Suprapubic skin (tissue), 4 donors: Measurements from ENCODE around the gene ST8SIA4. TPM values are rescaled to one million over a fixed set of nuclear protein-coding genes. Genes with fewer than 3 reads are reported as not detected.

Experiments used
- DNase-seq, 2 donors: peaks; one replicate each; pipeline ENCODE4 v3.0.0-alpha.2; 2019; ENCODE audit warnings: low spot score in 2 of 2
- H3K27ac ChIP-seq: fragments of 200-600 bp; sonication (generic); one replicate; pipeline ENCODE4 v1.5.1; 2019
- H3K27me3 ChIP-seq: fragments of 200-600 bp; sonication (generic); one replicate; pipeline ENCODE4 v1.5.1; 2019
- H3K36me3 ChIP-seq: fragments of 200-600 bp; sonication (generic); one replicate; pipeline ENCODE4 v1.5.1; 2019
- H3K4me1 ChIP-seq: fragments of 200-600 bp; sonication (generic); one replicate; pipeline ENCODE4 v1.5.1; 2019
- H3K4me3 ChIP-seq: fragments of 200-600 bp; sonication (generic); one replicate; pipeline ENCODE4 v1.5.1; 2019; ENCODE audit warnings: mild to moderate bottlenecking
- H3K9me3 ChIP-seq: fragments of 200-600 bp; sonication (generic); one replicate; pipeline ENCODE4 v1.5.1; 2019
- EP300 ChIP-seq: sonication (generic); formaldehyde crosslinking; IDR thresholded peaks from one replicate; pipeline ENCODE4 v1.6.1; 2017; ENCODE audit warnings: antibody characterized with exemption
- POLR2A ChIP-seq, 2 donors: fragments of 450-650 bp; IDR thresholded peaks; one replicate each; pipeline ENCODE4 v1.6.1; 2017; ENCODE audit warnings: antibody characterized with exemption in 2 of 2, mild to moderate bottlenecking in 2 of 2, moderate library complexity in 2 of 2
- POLR2AphosphoS5 ChIP-seq, 3 donors: sonication (generic); formaldehyde crosslinking; IDR thresholded peaks; one replicate each; pipeline ENCODE4 v1.6.1; 2017; ENCODE audit warnings: antibody characterized with exemption in 3 of 3
- WGBS: methylation state at CpG from one replicate; pipeline ENCODE4 v1.1.5; 2018; 5-methylcytosine and 5-hydroxymethylcytosine counted together
- total RNA-seq, 4 donors: library from RNA; depleted of rRNA; stranded (reverse); fragments of >200 nt; gene quantifications; one replicate each; pipeline ENCODE4 v1.1.0, GENCODE V29; 2016
- TF ChIP-seq, protein P1 (sequence below), 2 donors: fragments of 200-600 bp in 1 of 2; fragments of 450-650 bp in 1 of 2; sonication (generic) in 1 of 2; IDR thresholded peaks; one replicate each; pipeline ENCODE4 v1.5.1; 2016 to 2019; ENCODE audit warnings: antibody characterized with exemption in 2 of 2, mild to moderate bottlenecking in 1 of 2, moderate library complexity in 1 of 2

ST8SIA4 gene
- total RNA-seq, 4 donors from 2014 or later: 0.44 to 2.3 (median 0.82) TPM

DNA sequence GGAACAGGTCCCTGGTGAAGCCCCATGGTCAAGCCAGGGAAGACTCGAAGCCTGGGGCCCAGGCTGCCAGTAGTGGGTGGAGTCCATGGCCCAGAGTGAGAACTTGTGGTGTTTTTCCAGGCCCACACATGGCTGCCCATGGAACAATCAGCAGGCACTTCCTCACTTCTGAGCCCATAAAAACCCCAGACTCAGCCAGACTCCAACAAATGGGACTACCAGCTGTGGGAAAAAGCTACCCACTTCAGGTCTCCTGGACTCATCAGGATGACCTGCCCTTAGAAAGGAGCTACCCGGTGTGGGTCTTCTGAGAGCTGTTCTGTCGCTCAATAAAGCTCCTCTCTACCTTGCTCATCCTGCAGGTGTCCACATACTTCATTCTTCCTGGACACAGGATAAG, 108.9 kb downstream of the ST8SIA4 start:
- peaks cover 5% of the 10 kb centered on the region for H3K9me3 ChIP-seq
- no peaks in the 10 kb centered on the region for H3K27me3 ChIP-seq
- no peaks in the 10 kb centered on the region for H3K36me3 ChIP-seq
- no peak overlapping the region for H3K27ac ChIP-seq
- TF ChIP-seq POLR2A (IDR thresholded peaks at IDR 0.05) (no peak), POLR2AphosphoS5 (IDR thresholded peaks at IDR 0.05) (no peak), EP300 (no peak)
- TF ChIP-seq, protein P1, sequence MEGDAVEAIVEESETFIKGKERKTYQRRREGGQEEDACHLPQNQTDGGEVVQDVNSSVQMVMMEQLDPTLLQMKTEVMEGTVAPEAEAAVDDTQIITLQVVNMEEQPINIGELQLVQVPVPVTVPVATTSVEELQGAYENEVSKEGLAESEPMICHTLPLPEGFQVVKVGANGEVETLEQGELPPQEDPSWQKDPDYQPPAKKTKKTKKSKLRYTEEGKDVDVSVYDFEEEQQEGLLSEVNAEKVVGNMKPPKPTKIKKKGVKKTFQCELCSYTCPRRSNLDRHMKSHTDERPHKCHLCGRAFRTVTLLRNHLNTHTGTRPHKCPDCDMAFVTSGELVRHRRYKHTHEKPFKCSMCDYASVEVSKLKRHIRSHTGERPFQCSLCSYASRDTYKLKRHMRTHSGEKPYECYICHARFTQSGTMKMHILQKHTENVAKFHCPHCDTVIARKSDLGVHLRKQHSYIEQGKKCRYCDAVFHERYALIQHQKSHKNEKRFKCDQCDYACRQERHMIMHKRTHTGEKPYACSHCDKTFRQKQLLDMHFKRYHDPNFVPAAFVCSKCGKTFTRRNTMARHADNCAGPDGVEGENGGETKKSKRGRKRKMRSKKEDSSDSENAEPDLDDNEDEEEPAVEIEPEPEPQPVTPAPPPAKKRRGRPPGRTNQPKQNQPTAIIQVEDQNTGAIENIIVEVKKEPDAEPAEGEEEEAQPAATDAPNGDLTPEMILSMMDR (IDR thresholded peaks at IDR 0.05): no peak
- no peak overlapping the region for H3K4me3 ChIP-seq
- DNase-seq: no peak
- no peaks in the 10 kb centered on the region for H3K4me1 ChIP-seq
- 100% methylated on average over 2 of the region's 3 CpGs for WGBS

DNA sequence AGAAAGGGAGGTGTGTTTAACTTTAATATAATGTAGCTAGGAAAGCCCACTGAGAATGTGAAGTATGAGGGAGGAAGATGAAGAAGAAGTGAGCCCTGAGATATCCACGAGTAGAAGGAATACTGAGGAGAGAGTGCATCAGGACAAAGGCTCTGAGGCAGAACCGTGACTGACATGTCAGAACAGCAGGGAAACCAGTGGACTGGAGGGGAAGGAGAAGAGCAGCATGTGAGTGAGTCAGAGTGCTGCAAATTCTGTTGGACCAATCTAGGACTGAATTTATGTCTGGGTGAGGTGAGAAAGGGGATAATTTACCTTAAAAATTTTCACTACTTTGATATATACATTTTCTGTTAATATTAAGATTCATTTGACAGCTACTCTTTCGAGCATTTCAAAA, 110.3 kb downstream of the ST8SIA4 start:
- Histone ChIP-seq H3K27me3 (no peaks in the 10 kb centered on the region), H3K4me3 (no peak overlapping the region), H3K9me3 (peaks cover 5% of the 10 kb centered on the region), H3K36me3 (no peaks in the 10 kb centered on the region), H3K4me1 (no peaks in the 10 kb centered on the region), H3K27ac (no peak overlapping the region)
- TF ChIP-seq, protein P1 (IDR thresholded peaks at IDR 0.05): no peak
- TF ChIP-seq EP300: no peak
- TF ChIP-seq POLR2AphosphoS5 (IDR thresholded peaks at IDR 0.05): no peak
- TF ChIP-seq POLR2A (IDR thresholded peaks at IDR 0.05): no peak
- 72% methylated on average over 3 of the region's 3 CpGs for WGBS
- no peak for DNase-seq

DNA sequence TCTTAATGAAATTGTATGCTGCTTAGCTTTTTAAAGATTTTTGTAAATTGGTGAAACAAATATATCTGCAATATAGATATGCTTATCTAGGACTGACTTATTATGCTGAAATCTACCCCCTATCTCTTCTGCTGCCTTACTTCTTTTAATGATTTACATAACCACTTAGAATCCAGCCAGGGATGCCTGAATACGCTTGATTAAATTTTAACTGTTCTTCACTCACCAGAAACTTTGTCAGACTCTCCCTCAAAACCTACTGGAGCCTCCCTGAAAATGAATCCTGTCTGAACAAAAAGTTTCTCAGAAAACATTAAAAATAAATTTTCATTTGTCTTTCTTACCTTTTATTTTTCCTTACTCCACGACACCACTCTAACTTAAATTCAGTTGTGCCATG, 111.7 kb downstream of the ST8SIA4 start:
- no peak for DNase-seq
- H3K27me3 ChIP-seq: no peaks in the 10 kb centered on the region
- no peaks in the 10 kb centered on the region for H3K4me1 ChIP-seq
- TF ChIP-seq EP300: no peak
- no peak for TF ChIP-seq POLR2AphosphoS5 (IDR thresholded peaks at IDR 0.05)
- peaks cover 5% of the 10 kb centered on the region for H3K9me3 ChIP-seq
- H3K27ac ChIP-seq: no peak overlapping the region
- H3K4me3 ChIP-seq: no peak overlapping the region
- WGBS: 89% methylated on average over 2 of the region's 2 CpGs
- H3K36me3 ChIP-seq: no peaks in the 10 kb centered on the region

DNA sequence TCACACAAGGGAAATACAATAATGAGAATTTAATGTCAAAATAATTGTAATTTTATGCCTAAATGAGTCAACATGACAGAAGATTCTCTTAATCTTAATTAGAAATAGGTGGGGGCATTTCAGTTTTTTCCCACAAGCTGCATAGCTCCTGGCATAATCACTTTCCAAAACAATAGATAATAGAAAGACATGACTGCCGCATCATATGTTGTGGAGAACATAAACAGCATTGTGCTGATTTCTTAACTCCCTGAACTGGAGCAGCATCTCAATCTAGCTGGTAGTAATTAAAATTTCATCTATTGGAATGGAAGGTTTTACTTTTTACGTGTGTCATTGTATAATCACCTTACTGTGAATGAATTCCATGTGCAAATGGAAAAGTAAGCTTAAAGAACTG, 112.1 kb downstream of the ST8SIA4 start:
- TF ChIP-seq, protein P1 (IDR thresholded peaks at IDR 0.05): no peak
- no peak for TF ChIP-seq POLR2AphosphoS5 (IDR thresholded peaks at IDR 0.05)
- no peak for TF ChIP-seq POLR2A (IDR thresholded peaks at IDR 0.05)
- TF ChIP-seq EP300: no peak

DNA sequence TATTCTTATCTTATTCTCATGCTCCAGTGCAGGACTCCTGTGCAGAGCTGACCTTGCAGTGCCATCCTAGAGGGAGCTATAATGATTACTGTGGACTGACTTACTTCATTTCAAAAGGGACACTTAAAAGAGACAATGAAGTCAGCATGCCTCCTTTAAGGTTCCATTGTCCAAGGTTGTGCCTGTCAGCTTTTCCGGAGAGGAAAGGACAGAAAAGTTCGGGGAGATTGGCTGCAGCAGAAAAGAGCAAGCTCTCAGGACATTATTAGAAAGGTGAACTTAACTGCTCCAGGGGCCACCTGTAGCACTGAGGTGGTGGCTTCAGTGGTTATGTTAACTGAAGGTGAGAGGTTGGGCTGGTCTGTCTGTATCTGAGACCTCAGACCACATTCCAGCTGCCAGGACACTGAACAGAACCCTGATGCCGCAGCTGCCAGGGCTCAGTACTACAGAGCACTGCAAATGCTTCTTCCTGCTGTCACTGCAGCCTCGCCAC, 112.9 kb downstream of the ST8SIA4 start:
- Histone ChIP-seq H3K36me3 (no peaks in the 10 kb centered on the region), H3K27ac (no peak overlapping the region), H3K4me3 (no peak overlapping the region), H3K4me1 (no peaks in the 10 kb centered on the region), H3K9me3 (peaks cover 5% of the 10 kb centered on the region), H3K27me3 (no peaks in the 10 kb centered on the region)
- WGBS: 63% methylated on average over 4 of the region's 4 CpGs
- no peak for DNase-seq
- no peak for TF ChIP-seq POLR2A (IDR thresholded peaks at IDR 0.05)
- TF ChIP-seq POLR2AphosphoS5 (IDR thresholded peaks at IDR 0.05): no peak
- TF ChIP-seq, protein P1 (IDR thresholded peaks at IDR 0.05): no peak
- TF ChIP-seq EP300: no peak

More for the DNA sequence above, 112.1 kb downstream of the ST8SIA4 start:
- Histone ChIP-seq H3K4me3 (no peak overlapping the region), H3K36me3 (no peaks in the 10 kb centered on the region), H3K27me3 (no peaks in the 10 kb centered on the region), H3K4me1 (no peaks in the 10 kb centered on the region), H3K9me3 (peaks cover 5% of the 10 kb centered on the region), H3K27ac (no peak overlapping the region)
- DNase-seq: no peak
- 48% methylated on average over 2 of the region's 2 CpGs for WGBS

DNA sequence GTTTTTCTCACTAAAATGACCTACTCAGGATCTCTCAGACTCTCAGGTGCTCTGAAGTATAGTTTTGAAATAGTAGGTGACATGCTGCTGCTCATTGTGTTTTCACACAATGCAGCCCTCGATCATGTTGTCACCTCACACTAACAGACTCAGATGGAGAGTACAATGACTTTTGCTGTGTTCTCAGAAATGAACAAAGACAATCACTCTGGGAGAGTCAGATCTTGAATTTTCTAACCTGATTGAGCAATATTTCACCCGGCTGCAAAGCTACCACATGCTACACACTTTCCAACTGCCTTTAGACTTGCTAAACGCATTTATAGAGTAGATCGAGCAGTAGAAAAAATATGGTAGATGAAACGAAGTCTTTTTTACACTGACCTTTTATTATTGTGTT, 113.4 kb downstream of the ST8SIA4 start:
- TF ChIP-seq, protein P1 (IDR thresholded peaks at IDR 0.05): no peak
- no peaks in the 10 kb centered on the region for H3K27me3 ChIP-seq
- WGBS: 77% methylated on average over 5 of the region's 5 CpGs

More for the DNA sequence above, 113.4 kb downstream of the ST8SIA4 start:
- Histone ChIP-seq H3K36me3 (no peaks in the 10 kb centered on the region), H3K4me1 (no peaks in the 10 kb centered on the region), H3K27ac (no peak overlapping the region), H3K9me3 (peaks cover 5% of the 10 kb centered on the region), H3K4me3 (no peak overlapping the region)
- no peak for DNase-seq
